GF-D8 (cell line): Measurements from ENCODE around the gene NHERF2.

ENCODE experiments used
- DNase-seq: peaks from one replicate; lab custom pipeline; 2025; lab: John Stamatoyannopoulos, UW

NHERF2 gene

GRCh38 chr16:2082983-2083364 lies 56.3 kb downstream of the NHERF2 start:
- DNase-seq, result no peak

GRCh38 chr16:2083409-2083808 lies 56.7 kb downstream of the NHERF2 start:
- DNase-seq, result no peak

- DNase-seq, result no peak
Measured at GRCh38 chr16:2083876-2084780, 57.4 kb downstream of the NHERF2 start.

- no peak for DNase-seq
Measured at GRCh38 chr16:2084895-2085625, 58.4 kb downstream of the NHERF2 start.

- DNase-seq, result no peak
Measured at GRCh38 chr16:2085669-2086068, 59.0 kb downstream of the NHERF2 start.

GRCh38 chr16:2086106-2086742 lies 59.5 kb downstream of the NHERF2 start:
- DNase-seq, result no peak

GRCh38 chr16:2086812-2087747 lies 60.4 kb downstream of the NHERF2 start:
- DNase-seq, result no peak

- DNase-seq, result no peak
Measured at GRCh38 chr16:2087748-2088631, 61.3 kb downstream of the NHERF2 start.
